TTC549 (cell line): ENCODE measurements around the gene CMKLR1.

ENCODE experiments used
- FAIRE-seq: peaks from 2 replicates; lab custom pipeline; 2012; peaks lifted over from hg19 to GRCh38; lab: Jason Lieb, UNC

CMKLR1 gene

GRCh38 chr12:108297895-108298760 lies 41.0 kb downstream of the CMKLR1 start:
- FAIRE-seq = no peak

- no peak for FAIRE-seq
Measured at GRCh38 chr12:108297424-108297823, 41.7 kb downstream of the CMKLR1 start.

- no peak for FAIRE-seq
Measured at GRCh38 chr12:108296945-108297344, 42.2 kb downstream of the CMKLR1 start.

- FAIRE-seq = no peak
Measured at GRCh38 chr12:108295641-108296040, 43.5 kb downstream of the CMKLR1 start.

- no peak for FAIRE-seq
Measured at GRCh38 chr12:108289350-108290161, 49.6 kb downstream of the CMKLR1 start.

GRCh38 chr12:108287227-108287626 lies 51.9 kb downstream of the CMKLR1 start:
- no peak for FAIRE-seq

GRCh38 chr12:108285016-108285415 lies 54.1 kb downstream of the CMKLR1 start:
- FAIRE-seq = no peak

- FAIRE-seq = no peak
Measured at GRCh38 chr12:108284163-108284562, 54.9 kb downstream of the CMKLR1 start.

- FAIRE-seq = no peak
Measured at GRCh38 chr12:108282676-108283075, 56.4 kb downstream of the CMKLR1 start.

GRCh38 chr12:108282160-108282559 lies 57.0 kb downstream of the CMKLR1 start:
- no peak for FAIRE-seq

- no peak for FAIRE-seq
Measured at GRCh38 chr12:108277613-108278012, 61.5 kb downstream of the CMKLR1 start.

- no peak for FAIRE-seq
Measured at GRCh38 chr12:108273217-108273616, 65.9 kb downstream of the CMKLR1 start.

- FAIRE-seq = no peak
Measured at GRCh38 chr12:108271951-108272872, 66.9 kb downstream of the CMKLR1 start.

GRCh38 chr12:108270849-108271143 lies 68.3 kb downstream of the CMKLR1 start:
- FAIRE-seq = no peak

GRCh38 chr12:108270035-108270848 lies 68.9 kb downstream of the CMKLR1 start:
- FAIRE-seq = no peak

GRCh38 chr12:108269224-108269623 lies 69.9 kb downstream of the CMKLR1 start:
- FAIRE-seq = no peak

- no peak for FAIRE-seq
Measured at GRCh38 chr12:108268397-108268796, 70.7 kb downstream of the CMKLR1 start.

- FAIRE-seq = no peak
Measured at GRCh38 chr12:108267450-108267849, 71.7 kb downstream of the CMKLR1 start.

GRCh38 chr12:108266131-108266530 lies 73.0 kb downstream of the CMKLR1 start:
- no peak for FAIRE-seq

- no peak for FAIRE-seq
Measured at GRCh38 chr12:108265505-108265904, 73.6 kb downstream of the CMKLR1 start.

- no peak for FAIRE-seq
Measured at GRCh38 chr12:108260969-108261368, 78.1 kb downstream of the CMKLR1 start.

GRCh38 chr12:108260039-108260438 lies 79.1 kb downstream of the CMKLR1 start:
- no peak for FAIRE-seq
